ENCODE measurements around the gene TMEM116. TPM values are rescaled to one million over a fixed set of nuclear protein-coding genes. Genes with fewer than 3 reads are reported as not detected.

TMEM116 gene
- total RNA-seq, 1 donor from 2014 or later: 49.3 TPM

- DNase-seq (no peak), ATAC-seq (no peak)
- intact Hi-C loops (cut with micrococcal nuclease): no loop called here
Observed at GRCh38 chr12:111932241-111932640, 80.7 kb downstream of the TMEM116 start.

- ATAC-seq: no peak
- no peak for DNase-seq
- intact Hi-C loops (cut with micrococcal nuclease): no loop called here
Observed at GRCh38 chr12:111927346-111927745, 85.6 kb downstream of the TMEM116 start.

GRCh38 chr12:111926631-111927030 lies 86.3 kb downstream of the TMEM116 start:
- ATAC-seq (no peak), DNase-seq (no peak)
- intact Hi-C loops (cut with micrococcal nuclease): no loop called here

GRCh38 chr12:111925171-111925570 lies 87.8 kb downstream of the TMEM116 start:
- intact Hi-C loops (cut with micrococcal nuclease): no loop called here
- no peak for ATAC-seq
- no peak for DNase-seq

- ATAC-seq (no peak), DNase-seq (no peak)
- intact Hi-C loops (cut with micrococcal nuclease): no loop called here
Observed at GRCh38 chr12:111907740-111908139, 105.2 kb downstream of the TMEM116 start.

- intact Hi-C loops (cut with micrococcal nuclease): no loop called here
- ATAC-seq: no peak
Observed at GRCh38 chr12:111905502-111905901, 107.5 kb downstream of the TMEM116 start.

GRCh38 chr12:111904446-111904975 lies 108.5 kb downstream of the TMEM116 start:
- intact Hi-C loops (cut with micrococcal nuclease): no loop called here
- DNase-seq (no peak), ATAC-seq (peak; percentile 37)

More at GRCh38 chr12:111905502-111905901, 107.5 kb downstream of the TMEM116 start:
- no peak for DNase-seq

- intact Hi-C loops (cut with micrococcal nuclease): no loop called here
- ATAC-seq (no peak), DNase-seq (no peak)
Observed at GRCh38 chr12:111901182-111901581, 111.8 kb downstream of the TMEM116 start.

GRCh38 chr12:111894556-111894955 lies 118.4 kb downstream of the TMEM116 start:
- DNase-seq (no peak), ATAC-seq (no peak)
- intact Hi-C loops (cut with micrococcal nuclease): no loop called here

GRCh38 chr12:111893287-111893686 lies 119.7 kb downstream of the TMEM116 start:
- DNase-seq (no peak), ATAC-seq (peak; percentile 44)

GRCh38 chr12:111887926-111888745 lies 124.8 kb downstream of the TMEM116 start:
- intact Hi-C loops (cut with micrococcal nuclease): no loop called here
- DNase-seq (no peak), ATAC-seq (no peak)

More at GRCh38 chr12:111893287-111893686, 119.7 kb downstream of the TMEM116 start:
- intact Hi-C loops (cut with micrococcal nuclease): no loop called here

GRCh38 chr12:111886662-111887545 lies 126.1 kb downstream of the TMEM116 start:
- ATAC-seq: peak; percentile 57

GRCh38 chr12:111881716-111882115 lies 131.2 kb downstream of the TMEM116 start:
- ATAC-seq (no peak), DNase-seq (no peak)
- intact Hi-C loops (cut with micrococcal nuclease): no loop called here

More at GRCh38 chr12:111886662-111887545, 126.1 kb downstream of the TMEM116 start:
- intact Hi-C loops (cut with micrococcal nuclease): no loop called here
- no peak for DNase-seq

Small RNA genes within 50 kb of the gene (microRNA-seq; reads per million reads assigned to microRNA genes)
- not detected for gene MIR3657 (ENCODE audit: borderline number of aligned reads)

Other genes starting within 250 kb of the TMEM116 start
- 410 TPM for gene ALDH2, start 246.2 kb downstream of the TMEM116 start, total RNA-seq
- gene MAPKAPK5, start 170.9 kb downstream of the TMEM116 start, total RNA-seq: 24.8 TPM
- gene ERP29, start 261 bp upstream of the TMEM116 start, total RNA-seq: 55.0 TPM
- 17.8 TPM for gene NAA25, start 95.6 kb upstream of the TMEM116 start, total RNA-seq
- gene TRAFD1, start 112.4 kb upstream of the TMEM116 start, total RNA-seq: 18.7 TPM

Data from left ventricle myocardium superior (tissue), 1 donor.